ENCODE results near the gene ANXA8L1. TPM values are rescaled to one million over a fixed set of nuclear protein-coding genes. Genes with fewer than 3 reads are reported as not detected.
"Not testable (repeated sequence)": the region's sequence is repeated elsewhere in the genome, so short reads cannot be mapped to it uniquely, and the experiment has no call there.

Gene ANXA8L1
- not detected for total RNA-seq

DNA sequence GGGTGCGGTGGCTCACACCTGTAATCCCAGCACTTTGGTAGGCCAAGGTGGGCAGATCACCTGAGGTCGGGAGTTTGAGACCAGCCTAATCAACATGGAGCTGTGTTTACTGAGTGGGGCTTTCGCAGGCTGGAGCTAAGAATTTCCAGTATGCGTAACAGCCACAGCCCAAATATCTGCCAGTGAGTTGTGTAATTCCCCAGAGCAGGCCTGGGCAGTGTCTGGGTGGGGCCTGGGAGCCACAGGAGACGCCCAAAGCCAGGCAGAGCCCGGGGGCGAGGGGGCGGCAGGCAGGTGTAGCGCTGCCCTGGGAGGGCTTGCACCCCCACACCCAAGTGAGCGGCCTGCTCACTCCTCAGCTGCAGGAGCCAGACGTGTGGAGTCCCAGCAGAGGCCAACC, at the start of gene ANXA8L1:
ANXA8L1 (plus strand) TSS at position 371 of the 400 bp plus-strand sequence. CDS start 76 bp downstream, outside the sequence.
- H3K27me3 Mint-ChIP-seq; H3K4me3 Mint-ChIP-seq; ATAC-seq (replicated peaks); H3K4me1 Mint-ChIP-seq; H3K27ac Mint-ChIP-seq; H3K36me3 Mint-ChIP-seq (ENCODE audit: low read depth); H3K9me3 Mint-ChIP-seq: not testable (repeated sequence)

DNA sequence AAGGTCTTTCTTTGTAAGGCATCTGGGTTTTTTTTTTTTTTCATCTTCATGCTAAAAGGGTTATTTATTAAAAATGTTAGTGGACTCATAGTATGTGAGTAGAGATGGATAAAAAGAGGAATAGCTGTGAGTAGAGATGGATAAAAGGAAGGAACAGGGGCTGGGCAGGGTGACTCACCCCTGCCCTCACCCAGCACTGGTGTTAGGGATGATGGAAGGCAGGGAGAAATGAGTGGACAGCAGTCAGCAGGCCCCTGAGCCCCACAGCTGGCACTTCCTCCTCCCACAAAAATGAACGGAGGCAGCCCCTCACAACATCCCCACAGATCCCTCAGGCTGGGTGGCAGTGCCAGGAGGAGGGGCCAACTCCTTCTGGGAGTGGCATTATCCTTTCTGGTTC, 49.5 kb upstream of the ANXA8L1 start:
- H3K4me3 Mint-ChIP-seq = no peak overlapping the region
- H3K4me1 Mint-ChIP-seq = no peaks in the 10 kb centered on the region
- H3K27me3 Mint-ChIP-seq = peaks cover 5% of the 10 kb centered on the region
- no peaks in the 10 kb centered on the region for H3K36me3 Mint-ChIP-seq (ENCODE audit: low read depth)
- no peaks in the 10 kb centered on the region for H3K9me3 Mint-ChIP-seq
- H3K27ac Mint-ChIP-seq = peak overlapping the region; percentile 66
- no peak for ATAC-seq (replicated peaks)

DNA sequence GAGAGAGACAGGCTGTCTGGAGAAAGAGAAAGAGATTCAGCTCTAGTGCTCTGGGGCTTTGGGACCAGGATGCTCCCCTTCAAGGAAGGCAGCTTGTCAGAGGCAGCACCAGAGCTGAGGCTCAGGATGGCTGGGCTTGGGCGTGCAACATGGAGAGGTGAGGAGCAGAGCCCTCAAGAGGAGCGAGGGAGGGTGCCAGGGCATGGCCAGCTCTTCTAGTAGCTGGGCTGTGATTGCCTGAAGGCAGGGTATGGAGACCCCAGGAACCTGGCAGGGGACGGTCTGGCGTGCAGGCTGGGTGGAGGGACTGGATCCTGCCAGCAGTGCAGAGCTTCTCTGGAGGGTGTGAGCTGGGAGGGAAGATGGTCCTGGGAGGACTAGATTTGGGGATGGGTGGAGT, 48.6 kb upstream of the ANXA8L1 start:
- Mint-ChIP-seq H3K27ac (no peak overlapping the region), H3K36me3 (ENCODE audit: low read depth) (no peaks in the 10 kb centered on the region), H3K4me3 (no peak overlapping the region), H3K27me3 (peaks cover 5% of the 10 kb centered on the region), H3K9me3 (no peaks in the 10 kb centered on the region), H3K4me1 (no peaks in the 10 kb centered on the region)
- ATAC-seq (replicated peaks) = no peak

GRCh38 chr10:46327685-46328084, 47.9 kb upstream of the ANXA8L1 start:
- peaks cover 5% of the 10 kb centered on the region for H3K27me3 Mint-ChIP-seq
- no peak overlapping the region for H3K4me3 Mint-ChIP-seq
- no peaks in the 10 kb centered on the region for H3K4me1 Mint-ChIP-seq
- H3K36me3 Mint-ChIP-seq (ENCODE audit: low read depth) = no peaks in the 10 kb centered on the region
- H3K9me3 Mint-ChIP-seq = no peaks in the 10 kb centered on the region
- no peak overlapping the region for H3K27ac Mint-ChIP-seq
- no peak for ATAC-seq (replicated peaks)

DNA sequence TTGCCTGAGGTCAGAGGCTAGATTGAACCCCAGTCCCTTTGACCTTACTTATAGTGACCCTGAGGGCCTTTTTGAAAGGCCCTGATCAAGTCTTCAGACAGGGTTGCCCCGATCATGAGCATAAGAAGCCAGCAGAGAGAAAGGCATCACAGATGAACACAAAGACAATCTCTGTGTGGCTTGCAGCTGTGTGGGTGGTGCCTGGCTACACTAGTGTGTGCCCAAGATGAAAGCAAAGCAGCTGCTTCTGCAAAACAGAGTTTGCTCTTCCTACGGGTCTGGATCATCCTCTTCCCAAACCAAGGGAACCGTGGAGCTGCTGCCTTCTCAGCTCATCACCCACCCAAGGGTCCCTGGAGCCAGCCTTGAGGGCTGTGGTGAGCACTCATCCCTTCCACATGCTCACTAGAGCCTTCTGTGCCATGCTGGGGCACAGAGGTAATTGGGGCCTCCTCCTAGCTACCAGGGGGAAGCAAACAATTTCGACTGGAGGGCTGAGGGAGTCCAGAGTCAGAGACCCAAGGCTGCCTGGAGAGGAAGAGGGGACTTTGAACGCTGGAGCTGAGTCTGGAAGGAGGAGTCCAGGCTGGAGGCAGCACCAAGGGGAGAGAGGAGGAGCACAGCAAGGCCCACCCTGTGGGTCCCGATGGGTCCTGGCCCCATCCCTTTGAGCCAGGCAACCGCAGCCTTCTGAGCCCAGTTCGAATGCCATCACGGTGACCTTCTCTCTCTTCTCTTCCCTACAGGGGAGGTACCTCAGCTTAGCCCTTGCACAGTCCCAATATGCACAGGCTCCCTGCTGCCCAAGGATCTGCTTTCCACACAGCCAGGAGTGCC, 46.5 kb upstream of the ANXA8L1 start:
- H3K27me3 Mint-ChIP-seq = peaks cover 5% of the 10 kb centered on the region
- no peaks in the 10 kb centered on the region for H3K9me3 Mint-ChIP-seq
- H3K27ac Mint-ChIP-seq = no peak overlapping the region
- no peak overlapping the region for H3K4me3 Mint-ChIP-seq
- H3K4me1 Mint-ChIP-seq = no peaks in the 10 kb centered on the region
- H3K36me3 Mint-ChIP-seq (ENCODE audit: low read depth) = no peaks in the 10 kb centered on the region
- no peak for ATAC-seq (replicated peaks)

- H3K27ac Mint-ChIP-seq = no peak overlapping the region
- no peak for ATAC-seq (replicated peaks)
- H3K27me3 Mint-ChIP-seq = peaks cover 5% of the 10 kb centered on the region
- H3K4me1 Mint-ChIP-seq = no peaks in the 10 kb centered on the region
- no peak overlapping the region for H3K4me3 Mint-ChIP-seq
- H3K9me3 Mint-ChIP-seq = no peaks in the 10 kb centered on the region
- H3K36me3 Mint-ChIP-seq (ENCODE audit: low read depth) = no peaks in the 10 kb centered on the region
Observed at GRCh38 chr10:46329690-46330016, 45.9 kb upstream of the ANXA8L1 start.

GRCh38 chr10:46330894-46331293, 44.7 kb upstream of the ANXA8L1 start:
- Mint-ChIP-seq H3K36me3 (ENCODE audit: low read depth) (no peaks in the 10 kb centered on the region), H3K9me3 (no peaks in the 10 kb centered on the region), H3K27ac (no peak overlapping the region), H3K4me3 (no peak overlapping the region), H3K4me1 (no peaks in the 10 kb centered on the region), H3K27me3 (peaks cover 5% of the 10 kb centered on the region)
- no peak for ATAC-seq (replicated peaks)

- not testable (repeated sequence) for H3K9me3 Mint-ChIP-seq; H3K4me3 Mint-ChIP-seq; H3K27ac Mint-ChIP-seq; H3K4me1 Mint-ChIP-seq; H3K36me3 Mint-ChIP-seq (ENCODE audit: low read depth); H3K27me3 Mint-ChIP-seq; ATAC-seq (replicated peaks)
Observed at GRCh38 chr10:46365484-46365883, 10.1 kb upstream of the ANXA8L1 start.

DNA sequence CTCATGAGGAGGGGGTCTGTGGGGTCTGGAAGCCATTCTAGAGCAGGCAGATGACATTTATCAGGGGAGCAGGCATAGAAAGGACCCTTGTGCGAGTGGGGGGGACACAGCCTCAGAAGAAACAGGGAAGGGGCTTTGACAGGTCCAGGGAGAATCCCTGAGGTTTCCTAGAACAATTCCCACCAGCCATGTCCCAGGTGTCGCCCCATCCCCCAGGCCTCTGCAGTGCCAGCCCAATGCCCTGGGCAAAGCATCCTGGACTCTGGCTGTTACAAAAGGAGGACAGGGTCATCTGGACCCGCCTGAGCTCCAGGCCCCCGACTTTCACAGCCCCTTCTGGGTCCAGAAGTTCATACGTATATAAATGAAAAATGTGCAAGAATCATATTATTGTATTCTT, 8.4 kb upstream of the ANXA8L1 start:
- H3K9me3 Mint-ChIP-seq; ATAC-seq (replicated peaks); H3K27me3 Mint-ChIP-seq; H3K4me1 Mint-ChIP-seq; H3K4me3 Mint-ChIP-seq; H3K27ac Mint-ChIP-seq; H3K36me3 Mint-ChIP-seq (ENCODE audit: low read depth): not testable (repeated sequence)

DNA sequence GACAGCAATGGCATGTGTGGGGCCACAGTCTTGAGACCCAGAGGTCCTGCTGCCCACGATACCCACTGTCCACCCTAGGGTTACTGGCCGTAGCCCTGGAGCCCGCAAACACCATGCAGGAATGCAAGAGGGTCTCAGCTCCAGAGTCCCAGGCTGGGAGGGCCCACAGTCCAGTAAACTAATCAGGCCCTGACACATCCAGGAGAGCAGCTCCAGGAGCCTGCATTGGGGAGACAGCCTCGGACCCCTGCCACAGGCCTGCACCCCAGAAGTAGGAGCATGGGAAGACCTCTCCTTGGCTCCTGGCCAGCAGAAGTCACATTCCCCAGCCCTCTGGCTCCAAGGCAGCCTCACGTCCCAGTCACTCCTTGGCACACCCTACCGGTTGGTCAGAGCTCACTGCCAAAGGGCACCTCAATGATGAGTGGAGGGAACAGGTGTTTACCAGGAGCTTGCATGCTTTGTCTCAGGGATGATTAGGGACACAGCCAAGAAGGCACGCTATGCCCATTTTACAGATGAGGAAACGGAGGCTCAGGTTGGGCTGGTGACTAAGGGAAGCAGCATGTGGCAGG, 7.8 kb upstream of the ANXA8L1 start:
- H3K4me3 Mint-ChIP-seq; H3K4me1 Mint-ChIP-seq; H3K9me3 Mint-ChIP-seq; ATAC-seq (replicated peaks); H3K36me3 Mint-ChIP-seq (ENCODE audit: low read depth); H3K27ac Mint-ChIP-seq; H3K27me3 Mint-ChIP-seq: not testable (repeated sequence)

DNA sequence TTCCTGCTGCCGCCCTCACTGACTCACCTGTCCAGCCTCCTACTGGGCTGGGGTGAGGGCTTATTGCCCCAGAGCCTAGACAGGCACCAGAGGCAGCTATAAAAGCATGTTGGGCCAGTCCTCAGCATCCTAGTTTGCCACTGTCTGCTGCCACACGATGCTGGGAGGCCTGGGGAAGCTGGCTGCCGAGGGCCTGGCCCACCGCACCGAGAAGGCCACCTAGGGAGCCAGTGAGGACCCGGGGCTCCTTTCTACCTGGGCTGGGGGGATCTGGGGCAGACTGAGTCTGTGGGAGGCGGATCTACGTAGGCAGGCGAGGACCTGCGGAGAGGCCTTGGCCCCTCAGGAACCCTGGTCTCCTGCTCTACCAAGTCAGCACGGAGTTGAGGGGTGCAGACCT, 6.6 kb upstream of the ANXA8L1 start:
- H3K27ac Mint-ChIP-seq; H3K27me3 Mint-ChIP-seq; H3K4me3 Mint-ChIP-seq; H3K36me3 Mint-ChIP-seq (ENCODE audit: low read depth); H3K4me1 Mint-ChIP-seq; H3K9me3 Mint-ChIP-seq; ATAC-seq (replicated peaks): not testable (repeated sequence)

- ATAC-seq (replicated peaks); H3K36me3 Mint-ChIP-seq (ENCODE audit: low read depth); H3K27me3 Mint-ChIP-seq; H3K9me3 Mint-ChIP-seq; H3K4me3 Mint-ChIP-seq; H3K27ac Mint-ChIP-seq; H3K4me1 Mint-ChIP-seq: not testable (repeated sequence)
Observed at GRCh38 chr10:46374410-46374809, 1.2 kb upstream of the ANXA8L1 start.

- ATAC-seq (replicated peaks); H3K9me3 Mint-ChIP-seq; H3K36me3 Mint-ChIP-seq (ENCODE audit: low read depth); H3K4me3 Mint-ChIP-seq; H3K4me1 Mint-ChIP-seq; H3K27ac Mint-ChIP-seq; H3K27me3 Mint-ChIP-seq: not testable (repeated sequence)
Observed at GRCh38 chr10:46377022-46377421, 1.4 kb downstream of the ANXA8L1 start.

DNA sequence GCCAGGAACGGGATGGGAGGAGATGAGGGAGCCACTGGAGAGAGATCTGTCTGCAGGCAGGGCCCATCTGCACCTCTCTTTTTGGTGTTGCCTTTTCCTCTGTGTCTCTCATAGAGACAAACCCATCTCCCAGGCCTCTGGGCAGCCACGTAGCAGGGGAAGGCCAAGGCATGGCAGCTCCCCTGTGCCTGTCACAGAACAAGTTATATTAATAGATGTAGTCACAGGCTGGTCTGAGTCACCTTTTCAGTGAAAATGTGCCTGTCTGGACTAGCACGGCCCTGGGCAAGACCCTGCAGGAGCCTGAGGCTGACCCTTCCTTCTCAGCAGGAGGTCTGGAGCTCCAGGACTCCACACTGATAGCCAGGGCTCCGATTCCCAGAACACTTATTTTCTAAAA, 2.1 kb downstream of the ANXA8L1 start:
- not testable (repeated sequence) for H3K36me3 Mint-ChIP-seq (ENCODE audit: low read depth); H3K4me3 Mint-ChIP-seq; ATAC-seq (replicated peaks); H3K4me1 Mint-ChIP-seq; H3K27me3 Mint-ChIP-seq; H3K9me3 Mint-ChIP-seq; H3K27ac Mint-ChIP-seq

DNA sequence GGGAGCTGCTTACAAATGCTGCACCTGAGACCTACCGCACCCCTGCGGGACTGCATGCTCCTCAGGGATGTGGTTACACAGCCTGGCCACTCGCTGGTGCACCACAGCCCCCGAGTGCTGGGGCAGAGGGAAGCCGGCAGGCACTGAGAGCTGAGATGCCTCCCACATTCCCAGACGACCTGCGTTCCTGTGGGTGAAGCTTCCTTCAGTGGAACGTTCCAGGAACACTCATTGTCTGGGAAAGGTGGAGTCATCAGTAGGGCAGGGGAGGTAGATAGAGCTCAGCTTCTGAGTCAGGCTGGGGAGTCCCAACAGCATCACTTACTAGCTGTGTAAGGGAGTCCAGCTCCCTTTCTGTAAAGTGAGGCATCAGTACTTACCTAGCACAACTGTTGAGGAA, 2.5 kb downstream of the ANXA8L1 start:
- not testable (repeated sequence) for H3K4me1 Mint-ChIP-seq; H3K4me3 Mint-ChIP-seq; H3K9me3 Mint-ChIP-seq; H3K36me3 Mint-ChIP-seq (ENCODE audit: low read depth); H3K27ac Mint-ChIP-seq; H3K27me3 Mint-ChIP-seq
- ATAC-seq (replicated peaks) = peak; percentile 41

All from activated T-helper 17 cell treated with anti-CD3 and anti-CD28 coated beads, Interleukin-2, amount 50 U/mL, for 72 hours (primary cell).